Effector memory CD4-positive, alpha-beta T cell (primary cell): ENCODE results near the gene ANXA4.
"Not testable (repeated sequence)": the region's sequence is repeated elsewhere in the genome, so short reads cannot be mapped to it uniquely, and the experiment has no call there.

Source experiments
- DNase-seq, 3 donors: peaks; one replicate each; pipeline ENCODE4 v3.0.0-alpha.2; 2020
- H3K27ac ChIP-seq: 2 replicates; pipeline ENCODE4 v1.7.0; 2013; ENCODE audit warnings: mild to moderate bottlenecking, low read length, moderate library complexity; ENCODE audit not compliant: insufficient read depth, poor library complexity, severe bottlenecking
- H3K27me3 ChIP-seq: replicated peaks from 2 replicates; pipeline ENCODE4 v1.7.0; 2013; ENCODE audit warnings: mild to moderate bottlenecking, low read length; ENCODE audit not compliant: insufficient read depth, control insufficient read depth, poor library complexity, severe bottlenecking
- H3K36me3 ChIP-seq: 2 replicates; pipeline ENCODE4 v1.7.0; 2013; ENCODE audit warnings: mild to moderate bottlenecking, low read length, moderate library complexity; ENCODE audit not compliant: control insufficient read depth, insufficient read depth
- H3K4me1 ChIP-seq: 2 replicates; pipeline ENCODE4 v1.7.0; 2013; ENCODE audit warnings: low read length, mild to moderate bottlenecking; ENCODE audit not compliant: control insufficient read depth, insufficient read depth, poor library complexity, severe bottlenecking
- H3K4me3 ChIP-seq: 2 replicates; pipeline ENCODE4 v1.7.0; 2013; ENCODE audit warnings: low read length, low read depth, mild to moderate bottlenecking; ENCODE audit not compliant: insufficient read depth, poor library complexity, severe bottlenecking
- H3K9me3 ChIP-seq: 2 replicates; pipeline ENCODE4 v1.7.0; 2013; ENCODE audit warnings: mild to moderate bottlenecking, low read length, moderate library complexity; ENCODE audit not compliant: control insufficient read depth

The ANXA4 gene

DNA sequence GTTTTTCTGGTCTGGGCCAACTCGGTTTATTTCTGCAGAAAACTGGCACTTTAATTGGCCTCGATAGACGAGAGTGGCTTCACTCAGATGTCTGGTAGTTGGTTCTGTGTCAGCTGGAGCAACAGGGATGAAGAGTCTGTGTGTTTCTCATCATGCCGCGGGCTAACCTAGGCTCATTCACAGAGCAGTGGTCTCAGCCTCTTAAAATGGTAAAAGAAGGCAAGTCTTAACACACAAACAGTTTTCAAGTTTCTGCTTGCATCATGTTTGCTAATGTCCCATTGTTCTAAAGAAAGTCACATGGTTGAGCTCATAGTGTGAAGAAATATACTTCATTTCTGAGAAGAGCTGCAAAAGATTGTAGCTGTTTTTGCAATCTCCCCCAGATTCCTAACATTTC lies 37.5 kb upstream of the ANXA4 start:
- no peak for DNase-seq
- no peaks in the 10 kb centered on the region for H3K4me1 ChIP-seq

DNA sequence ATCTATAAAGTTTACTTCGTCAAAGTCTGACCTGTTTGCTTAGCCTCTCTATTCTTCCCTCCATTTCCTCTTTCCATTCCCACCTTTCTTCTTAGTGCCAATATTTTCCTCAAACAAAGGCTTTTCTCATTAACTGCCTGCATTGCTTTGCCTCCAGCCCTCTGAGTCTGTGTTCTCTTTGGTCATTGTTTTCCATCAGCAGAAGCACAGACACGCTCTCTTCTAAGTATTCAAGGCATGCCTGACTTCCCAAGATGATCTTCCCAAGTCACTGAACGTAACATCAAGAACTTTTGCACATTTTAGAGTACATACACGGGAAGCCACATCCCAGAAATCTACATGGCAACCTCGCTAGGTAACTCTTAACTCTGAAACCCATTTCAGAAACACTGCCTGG lies 32.6 kb upstream of the ANXA4 start:
- no peaks in the 10 kb centered on the region for H3K36me3 ChIP-seq
- no peak overlapping the region for H3K27ac ChIP-seq
- peaks cover 1% of the 10 kb centered on the region for H3K4me1 ChIP-seq
- DNase-seq: no peak
- H3K4me3 ChIP-seq: no peak overlapping the region
- H3K27me3 ChIP-seq: no peaks in the 10 kb centered on the region
- H3K9me3 ChIP-seq: no peaks in the 10 kb centered on the region

More for the DNA sequence above, 37.5 kb upstream of the ANXA4 start:
- no peak overlapping the region for H3K4me3 ChIP-seq
- no peaks in the 10 kb centered on the region for H3K27me3 ChIP-seq
- no peaks in the 10 kb centered on the region for H3K36me3 ChIP-seq
- H3K27ac ChIP-seq: no peak overlapping the region
- H3K9me3 ChIP-seq: no peaks in the 10 kb centered on the region

- H3K27ac ChIP-seq: no peak overlapping the region
- H3K36me3 ChIP-seq: no peaks in the 10 kb centered on the region
- DNase-seq: no peak
- H3K9me3 ChIP-seq: no peaks in the 10 kb centered on the region
- no peak overlapping the region for H3K4me3 ChIP-seq
- no peaks in the 10 kb centered on the region for H3K27me3 ChIP-seq
- H3K4me1 ChIP-seq: peaks cover 7% of the 10 kb centered on the region
Measured at GRCh38 chr2:69711971-69712370, 30.0 kb upstream of the ANXA4 start.

DNA sequence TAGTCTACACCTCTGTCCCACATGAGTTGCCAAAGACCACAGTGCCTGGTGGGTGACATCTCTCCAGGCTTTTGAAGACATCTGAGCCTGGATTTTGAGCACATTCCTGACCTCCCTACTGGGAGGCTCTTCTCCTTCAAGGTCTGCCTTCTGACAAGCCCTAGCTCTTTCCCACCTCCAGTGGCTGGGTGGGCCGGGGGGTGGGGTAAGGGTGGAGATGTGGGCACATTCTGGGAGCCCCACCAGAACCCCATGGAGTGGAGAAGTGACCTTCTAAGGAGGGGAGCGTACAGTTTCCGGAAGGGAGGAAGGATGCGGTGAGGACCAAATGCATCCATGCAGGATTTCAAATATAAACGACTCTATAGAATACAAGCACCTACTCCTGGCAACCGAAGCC lies 27.9 kb upstream of the ANXA4 start:
- no peak for DNase-seq
- H3K9me3 ChIP-seq: no peaks in the 10 kb centered on the region
- H3K4me1 ChIP-seq: peaks cover 7% of the 10 kb centered on the region
- no peak overlapping the region for H3K27ac ChIP-seq
- no peaks in the 10 kb centered on the region for H3K36me3 ChIP-seq
- no peaks in the 10 kb centered on the region for H3K27me3 ChIP-seq
- no peak overlapping the region for H3K4me3 ChIP-seq

- H3K27ac ChIP-seq, H3K4me3 ChIP-seq, H3K36me3 ChIP-seq, H3K27me3 ChIP-seq, H3K9me3 ChIP-seq, H3K4me1 ChIP-seq: not testable (repeated sequence)
- peak; percentile 65 to 75 (median 67) for DNase-seq
Measured at GRCh38 chr2:69714539-69715220, 27.3 kb upstream of the ANXA4 start.

DNA sequence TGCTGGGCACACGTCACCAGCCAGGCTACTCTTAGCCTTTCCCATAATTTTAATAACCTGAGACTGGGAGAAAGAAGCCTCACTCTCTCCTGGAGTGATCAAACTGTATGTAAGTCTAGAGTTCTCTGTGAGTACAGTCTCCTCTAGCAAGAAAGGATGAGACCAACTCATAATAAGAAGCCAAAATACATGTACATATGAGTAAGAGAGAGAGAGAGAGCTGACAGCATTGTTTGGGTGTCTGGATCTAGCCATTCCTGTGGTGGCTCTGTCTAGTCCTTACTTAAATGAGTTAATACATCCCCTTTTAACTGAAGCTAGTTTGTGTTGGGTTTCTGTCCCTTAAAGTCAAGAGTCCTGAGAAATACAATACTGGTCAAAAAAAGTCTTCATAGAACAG lies 26.0 kb upstream of the ANXA4 start:
- Histone ChIP-seq H3K36me3 (no peaks in the 10 kb centered on the region), H3K27me3 (no peaks in the 10 kb centered on the region), H3K4me1 (peaks cover 7% of the 10 kb centered on the region), H3K27ac (no peak overlapping the region), H3K4me3 (no peak overlapping the region), H3K9me3 (no peaks in the 10 kb centered on the region)
- DNase-seq: no peak

GRCh38 chr2:69716555-69717120 lies 25.3 kb upstream of the ANXA4 start:
- no peaks in the 10 kb centered on the region for H3K36me3 ChIP-seq
- H3K4me1 ChIP-seq: peaks cover 7% of the 10 kb centered on the region
- no peak for DNase-seq
- no peak overlapping the region for H3K27ac ChIP-seq
- H3K27me3 ChIP-seq: no peaks in the 10 kb centered on the region
- no peaks in the 10 kb centered on the region for H3K9me3 ChIP-seq
- no peak overlapping the region for H3K4me3 ChIP-seq

DNA sequence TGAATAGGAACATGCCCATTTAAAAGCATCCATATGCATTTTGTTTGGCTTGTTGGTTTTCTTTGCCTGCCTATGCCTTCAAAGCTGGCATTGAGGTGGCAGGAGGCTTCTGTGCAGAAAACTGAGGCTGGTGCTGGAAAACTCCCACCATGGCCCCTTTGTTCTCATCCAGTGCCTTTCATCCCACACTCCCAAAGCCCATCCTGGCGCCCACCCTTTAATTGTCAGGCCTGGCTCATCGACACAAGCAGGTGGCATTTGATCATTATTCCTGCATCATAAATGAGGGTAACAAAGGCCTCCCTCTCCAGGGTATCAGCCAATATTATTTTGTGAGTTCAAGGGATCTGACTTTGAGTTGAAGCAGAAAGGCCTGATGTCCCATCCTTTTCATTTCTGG lies 24.7 kb upstream of the ANXA4 start:
- Histone ChIP-seq H3K9me3 (no peaks in the 10 kb centered on the region), H3K27me3 (no peaks in the 10 kb centered on the region), H3K36me3 (no peaks in the 10 kb centered on the region), H3K27ac (no peak overlapping the region), H3K4me3 (no peak overlapping the region), H3K4me1 (peaks cover 7% of the 10 kb centered on the region)
- DNase-seq: no peak

GRCh38 chr2:69717861-69718273 lies 24.1 kb upstream of the ANXA4 start:
- H3K4me3 ChIP-seq: no peak overlapping the region
- H3K9me3 ChIP-seq: no peaks in the 10 kb centered on the region
- no peak overlapping the region for H3K27ac ChIP-seq
- DNase-seq: no peak
- H3K27me3 ChIP-seq: no peaks in the 10 kb centered on the region
- H3K36me3 ChIP-seq: no peaks in the 10 kb centered on the region
- H3K4me1 ChIP-seq: peaks cover 7% of the 10 kb centered on the region

DNA sequence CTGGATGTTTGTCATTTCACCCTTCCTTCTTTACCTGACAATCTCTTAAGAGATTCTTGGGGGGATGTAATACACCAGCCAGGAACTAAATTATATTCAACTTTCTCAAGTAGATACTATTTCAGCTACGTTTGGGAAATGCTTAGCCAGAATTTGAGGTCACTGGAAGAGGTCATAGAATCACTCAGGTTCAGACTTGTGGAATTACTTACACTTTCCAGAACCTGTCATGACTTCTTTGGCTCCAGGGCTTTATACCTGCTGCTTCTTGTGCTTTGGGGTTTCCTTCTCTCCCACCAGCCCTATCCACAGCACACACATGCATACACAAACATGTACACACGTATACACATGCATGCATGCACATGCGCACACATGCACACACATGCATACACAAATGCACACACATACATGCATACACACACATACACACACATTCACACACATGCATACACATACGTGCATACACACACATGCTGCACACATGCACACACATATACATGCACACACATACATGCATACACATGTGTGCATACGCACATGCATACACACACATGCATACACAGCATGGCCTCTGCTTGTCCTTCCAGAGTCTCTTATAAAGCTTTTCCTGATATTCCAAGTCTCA lies 23.5 kb upstream of the ANXA4 start:
- Histone ChIP-seq H3K9me3 (no peaks in the 10 kb centered on the region), H3K27me3 (no peaks in the 10 kb centered on the region), H3K36me3 (no peaks in the 10 kb centered on the region), H3K27ac (no peak overlapping the region), H3K4me1 (peaks cover 7% of the 10 kb centered on the region), H3K4me3 (no peak overlapping the region)
- no peak for DNase-seq
